Stimulated activated CD4-positive, alpha-beta T cell treated with anti-CD3 and anti-CD28 coated beads, Interleukin-12 subunit alpha, Interleukin-12 subunit beta, amount 100 ng/mL, for 48 hours (primary cell): ENCODE results near the gene RAD21L1.
"Not testable (repeated sequence)": the region's sequence is repeated elsewhere in the genome, so short reads cannot be mapped to it uniquely, and the experiment has no call there.

Experiments used
- DNase-seq, 3 donors: peaks; one replicate each; pipeline ENCODE4 v3.0.0-alpha.2; 2020; ENCODE audit warnings: low read depth in 2 of 3, low spot score in 1 of 3

RAD21L1 gene

GRCh38 chr20:1199212-1199873 is 26.5 kb upstream of the RAD21L1 start:
- DNase-seq = no peak

- DNase-seq = no peak
These were observed 25.9 kb upstream of the RAD21L1 start for GRCh38 chr20:1199964-1200363.

- no peak for DNase-seq
These were observed 22.9 kb upstream of the RAD21L1 start, which contains the start of gene C20orf202 for GRCh38 chr20:1202762-1203504. Gene C20orf202 (plus strand): TSS chr20:1203454. CDS start chr20:1203586, 132 bp downstream.

- DNase-seq = no peak
These were observed 22.2 kb upstream of the RAD21L1 start for GRCh38 chr20:1203630-1204029.

- DNase-seq = no peak
These were observed 21.7 kb upstream of the RAD21L1 start for GRCh38 chr20:1204113-1204512.

DNA sequence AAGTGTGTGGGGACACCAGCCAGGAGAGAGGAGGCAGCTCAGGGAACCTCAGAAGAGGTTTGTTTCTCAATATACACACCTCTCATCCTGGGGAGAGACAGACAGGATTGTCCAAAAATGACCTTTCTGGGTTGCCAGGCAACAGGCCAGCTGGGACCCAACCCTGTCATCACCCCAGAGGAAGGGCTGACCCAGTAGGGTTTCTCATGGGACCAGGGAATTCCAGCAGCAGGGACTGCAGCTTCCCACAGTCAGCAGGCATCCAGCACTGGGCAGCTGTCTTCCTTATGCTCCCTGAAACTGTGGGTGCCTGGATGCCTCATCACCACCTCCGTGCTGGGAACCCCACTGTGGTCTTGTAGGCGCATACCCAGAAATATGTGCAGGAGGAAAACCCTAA is 21.3 kb upstream of the RAD21L1 start:
- DNase-seq = no peak

DNA sequence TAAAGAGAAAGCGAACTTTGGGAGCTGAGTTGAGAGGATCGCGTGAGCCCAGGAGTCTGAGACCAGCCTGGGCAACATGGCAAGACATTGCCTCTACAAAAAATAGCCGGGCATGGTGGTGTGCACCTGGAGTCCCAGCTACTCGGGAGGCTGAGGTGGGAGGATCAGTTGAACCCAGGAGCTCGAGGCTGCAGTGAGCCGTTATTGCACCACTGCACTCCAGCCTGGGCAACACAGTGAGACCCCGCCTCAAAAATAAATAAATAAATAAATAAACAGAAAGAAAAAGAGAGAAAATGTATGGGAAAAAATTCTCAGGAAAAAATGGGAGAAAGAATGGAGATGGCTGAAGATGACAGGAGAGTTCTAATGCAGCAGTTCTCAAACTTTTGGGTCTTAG is 20.0 kb upstream of the RAD21L1 start:
- no peak for DNase-seq

DNA sequence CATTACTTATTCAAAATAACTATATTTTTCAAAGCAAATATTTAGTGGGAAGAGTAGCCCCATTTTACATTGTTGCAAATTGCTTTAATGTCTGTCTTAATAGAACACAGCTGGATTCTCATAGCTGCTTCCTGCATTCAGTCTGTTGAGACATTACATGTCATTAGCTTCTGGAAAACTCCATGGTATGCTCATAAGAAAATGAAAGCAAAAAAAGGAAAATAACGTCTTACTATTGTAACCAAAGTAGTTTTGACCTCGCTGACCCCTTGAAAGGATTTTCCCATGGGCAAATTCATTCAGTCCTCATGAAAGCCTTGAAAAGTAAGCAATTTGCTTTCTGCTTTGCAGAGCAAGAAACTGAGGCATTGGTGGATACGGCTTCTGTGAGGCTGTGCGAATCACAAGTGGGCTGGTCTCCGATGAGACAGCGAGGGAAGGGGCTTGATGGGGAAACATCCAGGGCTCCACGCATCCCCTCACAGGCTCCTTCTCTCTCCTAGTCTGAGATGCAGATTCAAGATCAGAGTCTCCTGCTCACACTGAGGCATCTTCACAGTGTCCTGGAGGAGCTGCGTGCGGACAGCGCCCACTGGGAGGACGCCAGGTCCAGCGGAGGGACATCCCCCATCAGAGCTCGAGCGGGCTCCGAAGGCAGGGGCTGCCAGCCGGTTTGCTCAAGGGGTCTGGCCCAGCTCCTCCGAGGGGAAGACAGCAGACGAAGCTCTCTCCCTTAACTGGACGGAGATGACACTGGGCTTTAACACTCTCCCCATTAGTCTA is 19.3 kb upstream of the RAD21L1 start:
- no peak for DNase-seq

DNA sequence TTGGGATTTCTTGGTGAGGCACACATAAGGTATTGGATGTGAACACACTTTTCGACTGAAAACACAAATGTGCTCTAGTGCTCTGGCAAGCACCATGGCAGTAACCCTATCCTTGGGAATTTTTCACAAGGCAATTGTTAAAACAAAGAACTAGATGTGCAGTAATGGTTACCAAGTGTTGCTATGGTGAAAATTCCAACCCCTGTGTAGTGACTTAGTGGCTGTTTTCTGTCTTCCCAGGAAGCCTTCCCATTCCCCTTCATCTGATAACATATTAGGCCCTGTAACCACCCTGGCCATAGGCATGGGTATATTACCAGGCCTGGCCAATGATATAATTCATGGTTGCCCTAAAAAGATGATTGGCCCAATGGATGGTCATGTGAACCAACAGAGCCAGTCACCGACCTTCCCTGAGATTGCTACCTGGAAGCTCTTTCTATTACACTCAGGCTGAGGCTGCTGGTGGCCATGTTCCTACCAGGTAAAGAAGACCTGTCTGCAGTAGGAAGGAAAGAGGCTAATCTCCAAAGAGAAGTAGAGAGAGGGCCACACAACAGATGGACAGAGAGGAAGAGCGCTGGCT is 18.5 kb upstream of the RAD21L1 start:
- DNase-seq = no peak

- DNase-seq = no peak
These were observed 16.1 kb upstream of the RAD21L1 start for GRCh38 chr20:1209447-1210387.

GRCh38 chr20:1210501-1210900 is 15.3 kb upstream of the RAD21L1 start:
- no peak for DNase-seq

- DNase-seq = no peak
These were observed 13.8 kb upstream of the RAD21L1 start for GRCh38 chr20:1212023-1212422.

DNA sequence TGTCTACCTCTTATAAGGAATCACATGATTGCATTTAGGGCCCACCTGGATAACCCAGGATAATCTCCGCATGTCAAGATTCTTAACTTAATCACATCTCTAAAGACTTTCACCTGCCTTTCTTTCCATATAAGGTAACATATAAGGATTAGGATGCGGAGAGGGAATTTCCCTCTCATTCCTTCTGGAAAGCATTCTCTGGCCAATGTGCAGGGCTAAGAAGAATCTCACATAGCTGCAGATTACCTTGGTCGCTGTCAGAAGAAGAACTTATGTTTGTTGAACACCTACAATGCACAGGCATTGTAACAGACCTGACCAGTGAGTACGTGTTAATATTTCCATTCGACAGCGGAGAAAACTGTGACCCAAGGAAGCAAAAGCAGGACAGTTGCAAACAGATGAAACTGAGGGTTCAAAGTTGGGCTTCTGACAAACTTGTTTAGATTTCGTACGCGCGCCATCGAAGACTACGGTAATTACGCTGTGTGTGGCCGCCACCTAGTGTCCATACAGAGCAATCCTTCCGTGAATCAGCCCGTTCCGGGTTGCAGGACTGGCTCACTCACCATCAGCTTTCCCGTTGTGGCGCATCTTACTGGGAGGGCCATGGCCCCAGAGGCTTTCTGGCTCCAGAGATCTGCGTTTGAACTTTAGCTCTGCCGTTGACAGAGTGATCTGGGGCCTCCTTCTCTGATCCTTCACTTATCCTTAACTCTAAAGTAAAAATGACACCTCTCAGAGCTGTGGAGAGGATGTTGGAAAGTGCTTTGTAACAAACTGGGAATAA is 13.0 kb upstream of the RAD21L1 start:
- DNase-seq = peak; percentile 59 to 69 (median 59)

DNA sequence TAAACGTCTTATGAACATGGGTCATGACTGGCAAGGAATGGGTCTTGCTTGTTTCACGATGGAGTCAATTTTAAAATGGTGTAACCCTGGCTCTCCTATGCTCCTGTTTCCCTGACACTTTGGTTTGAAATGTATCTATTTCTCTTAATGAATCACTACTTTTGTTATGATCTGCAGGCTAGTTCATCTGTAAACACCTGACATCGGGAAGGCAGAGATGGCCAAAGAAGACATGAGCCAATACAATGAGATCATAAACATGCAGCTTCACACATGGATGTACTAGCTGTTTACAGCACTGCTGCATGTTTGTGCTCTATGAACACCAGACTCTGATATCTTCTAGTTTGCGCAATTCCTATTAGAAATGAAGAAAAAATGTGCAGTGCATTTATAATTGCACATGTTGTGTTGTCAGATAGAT is 11.0 kb upstream of the RAD21L1 start:
- DNase-seq = no peak

- DNase-seq = peak; percentile 55 to 68 (median 65)
These were observed 10.3 kb upstream of the RAD21L1 start for GRCh38 chr20:1215386-1216170.

DNA sequence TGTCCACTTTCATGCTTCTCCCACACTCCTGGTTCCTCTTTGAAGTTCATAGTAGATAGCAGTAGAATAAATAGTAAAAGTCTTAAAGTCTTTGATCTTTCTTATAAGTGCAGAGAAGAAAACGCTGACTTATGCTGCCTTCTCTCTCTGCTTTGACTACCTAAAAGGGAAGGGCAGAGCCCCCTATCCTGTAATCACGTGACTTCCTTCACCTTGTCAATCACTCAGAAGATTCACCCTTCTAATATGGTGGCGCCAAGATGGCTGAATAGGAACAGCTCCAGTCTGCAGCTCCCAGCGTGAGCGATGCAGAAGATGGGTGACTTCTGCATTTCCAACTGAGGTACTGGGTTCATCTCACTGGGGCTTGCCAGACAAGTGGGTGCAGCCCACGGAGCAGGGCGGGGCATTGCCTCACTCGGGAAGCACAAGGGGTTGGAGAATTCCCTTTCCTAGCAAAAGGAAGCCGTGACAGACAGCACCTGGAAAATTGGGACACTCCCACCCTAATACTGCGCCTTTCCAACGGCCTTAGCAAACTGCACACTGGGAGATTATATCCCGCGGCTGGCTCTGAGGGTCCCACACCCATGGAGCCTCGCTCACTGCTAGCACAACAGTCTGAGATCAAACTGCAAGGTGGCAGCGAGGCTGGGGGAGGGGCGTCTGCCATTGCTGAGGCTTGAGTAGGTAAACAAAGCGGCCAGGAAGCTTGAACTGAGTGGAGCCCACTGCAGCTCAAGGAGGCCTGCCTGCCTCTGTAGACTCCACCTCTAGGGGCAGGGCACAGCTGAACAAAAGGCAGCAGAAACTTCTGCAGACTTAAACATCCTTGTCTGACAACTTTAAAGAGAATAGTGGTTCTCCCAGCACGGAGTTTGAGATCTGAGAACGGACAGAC is 9.1 kb upstream of the RAD21L1 start:
- not testable (repeated sequence) for DNase-seq

DNA sequence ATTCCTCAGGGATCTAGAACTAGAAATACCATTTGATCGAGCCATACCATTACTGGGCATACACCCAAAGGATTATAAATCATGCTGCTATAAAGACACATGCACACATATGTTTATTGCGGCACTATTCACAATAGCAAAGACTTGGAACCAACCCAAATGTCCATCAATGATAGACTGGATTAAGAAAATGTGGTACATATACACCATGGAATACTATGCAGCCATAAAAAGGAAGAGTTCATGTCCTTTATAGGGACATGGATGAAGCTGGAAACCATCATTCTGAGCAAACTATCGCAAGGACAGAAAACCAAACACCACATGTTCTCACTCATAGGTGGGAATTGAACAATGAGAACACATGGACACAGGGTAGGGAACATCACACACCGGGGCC is 3.1 kb upstream of the RAD21L1 start:
- not testable (repeated sequence) for DNase-seq
